Measurements from ENCODE around the gene UQCRHL. TPM values are rescaled to one million over a fixed set of nuclear protein-coding genes. Genes with fewer than 3 reads are reported as not detected.
A peak's percentile ranks its signal among the peaks of the same experiment; 100 is the strongest.

The UQCRHL gene
- total RNA-seq, 1 donor from 2014 or later: 1.7 TPM

GRCh38 chr1:15764269-15764764 lies 43.1 kb downstream of the UQCRHL start:
- H3K27ac Mint-ChIP-seq (ENCODE audit: unreplicated experiment): no peak overlapping the region
- peaks cover 29% of the 10 kb centered on the region for H3K36me3 Mint-ChIP-seq (ENCODE audit: low read depth, unreplicated experiment)
- H3K4me3 ChIP-seq (ENCODE audit: insufficient read depth, low read depth, low read length): no peak overlapping the region
- peaks cover 30% of the 10 kb centered on the region for H3K36me3 ChIP-seq (ENCODE audit: insufficient read depth, low read length)
- H3K27me3 Mint-ChIP-seq (ENCODE audit: low read depth, unreplicated experiment): no peaks in the 10 kb centered on the region
- H3K27ac ChIP-seq (ENCODE audit: low read depth, low read length): no peak overlapping the region
- peaks cover 82% of the 10 kb centered on the region for H3K79me2 ChIP-seq (ENCODE audit: insufficient read depth, low read length)
- DNase-seq (ENCODE audit: low read depth) (no peak), FAIRE-seq (no peak)
- peaks cover 23% of the 10 kb centered on the region for H3K4me1 ChIP-seq (ENCODE audit: insufficient read depth, low read length)
- H3K9me3 Mint-ChIP-seq (ENCODE audit: unreplicated experiment): no peaks in the 10 kb centered on the region
- no peak overlapping the region for H3K4me3 Mint-ChIP-seq (ENCODE audit: unreplicated experiment)
- TF ChIP-seq, protein P1, sequence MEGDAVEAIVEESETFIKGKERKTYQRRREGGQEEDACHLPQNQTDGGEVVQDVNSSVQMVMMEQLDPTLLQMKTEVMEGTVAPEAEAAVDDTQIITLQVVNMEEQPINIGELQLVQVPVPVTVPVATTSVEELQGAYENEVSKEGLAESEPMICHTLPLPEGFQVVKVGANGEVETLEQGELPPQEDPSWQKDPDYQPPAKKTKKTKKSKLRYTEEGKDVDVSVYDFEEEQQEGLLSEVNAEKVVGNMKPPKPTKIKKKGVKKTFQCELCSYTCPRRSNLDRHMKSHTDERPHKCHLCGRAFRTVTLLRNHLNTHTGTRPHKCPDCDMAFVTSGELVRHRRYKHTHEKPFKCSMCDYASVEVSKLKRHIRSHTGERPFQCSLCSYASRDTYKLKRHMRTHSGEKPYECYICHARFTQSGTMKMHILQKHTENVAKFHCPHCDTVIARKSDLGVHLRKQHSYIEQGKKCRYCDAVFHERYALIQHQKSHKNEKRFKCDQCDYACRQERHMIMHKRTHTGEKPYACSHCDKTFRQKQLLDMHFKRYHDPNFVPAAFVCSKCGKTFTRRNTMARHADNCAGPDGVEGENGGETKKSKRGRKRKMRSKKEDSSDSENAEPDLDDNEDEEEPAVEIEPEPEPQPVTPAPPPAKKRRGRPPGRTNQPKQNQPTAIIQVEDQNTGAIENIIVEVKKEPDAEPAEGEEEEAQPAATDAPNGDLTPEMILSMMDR (IDR thresholded peaks at IDR 0.05; ENCODE audit: insufficient read depth, low read depth, low read length): no peak
- no peak for TF ChIP-seq EZH2 (IDR thresholded peaks at IDR 0.05; ENCODE audit: insufficient read depth, low read length)
- H3K9me3 ChIP-seq (ENCODE audit: insufficient read depth, low read depth, low read length): no peaks in the 10 kb centered on the region
- no peak overlapping the region for H2AFZ ChIP-seq (ENCODE audit: low read depth, low read length)
- no peaks in the 10 kb centered on the region for H3K27me3 ChIP-seq (ENCODE audit: insufficient read depth, low read length)
- no peak overlapping the region for H3K4me2 ChIP-seq (ENCODE audit: low read length)
- peaks cover 81% of the 10 kb centered on the region for H4K20me1 ChIP-seq (ENCODE audit: insufficient read depth, low read length)
- H3K9ac ChIP-seq (ENCODE audit: low read length): no peak overlapping the region
- H3K4me1 Mint-ChIP-seq (ENCODE audit: low read depth, unreplicated experiment): peaks cover 25% of the 10 kb centered on the region

DNA sequence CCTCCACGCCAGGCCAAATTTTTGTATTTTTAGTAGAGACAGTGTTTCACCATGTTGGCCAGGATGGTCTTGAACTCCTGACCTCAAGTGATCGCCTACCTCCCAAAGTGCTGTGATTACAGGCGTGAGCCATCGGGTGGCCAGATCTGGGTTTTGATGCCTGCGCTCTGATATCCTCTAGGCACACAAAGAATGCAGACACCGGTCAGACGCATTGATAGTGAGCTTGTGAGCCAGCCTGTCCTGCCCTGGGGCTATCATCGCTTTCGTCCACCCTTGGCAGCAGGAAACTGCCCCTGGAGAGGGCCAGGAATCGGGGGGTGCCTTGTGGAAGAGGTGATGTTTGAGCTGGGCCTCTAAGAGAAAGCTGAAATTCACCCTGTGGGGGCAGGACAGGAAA lies 44.9 kb downstream of the UQCRHL start:
- no peak overlapping the region for H3K4me3 ChIP-seq (ENCODE audit: insufficient read depth, low read depth, low read length)
- peaks cover 31% of the 10 kb centered on the region for H3K4me1 ChIP-seq (ENCODE audit: insufficient read depth, low read length)
- H3K27me3 ChIP-seq (ENCODE audit: insufficient read depth, low read length): no peaks in the 10 kb centered on the region
- Mint-ChIP-seq H3K36me3 (ENCODE audit: low read depth, unreplicated experiment) (peaks cover 27% of the 10 kb centered on the region), H3K9me3 (ENCODE audit: unreplicated experiment) (no peaks in the 10 kb centered on the region), H3K27me3 (ENCODE audit: low read depth, unreplicated experiment) (no peaks in the 10 kb centered on the region), H3K4me1 (ENCODE audit: low read depth, unreplicated experiment) (peaks cover 25% of the 10 kb centered on the region), H3K4me3 (ENCODE audit: unreplicated experiment) (peak overlapping the region; percentile 17), H3K27ac (ENCODE audit: unreplicated experiment) (no peak overlapping the region)
- TF ChIP-seq, protein P1 (IDR thresholded peaks at IDR 0.05; ENCODE audit: insufficient read depth, low read depth, low read length): no peak
- TF ChIP-seq EZH2 (IDR thresholded peaks at IDR 0.05; ENCODE audit: insufficient read depth, low read length): no peak
- H4K20me1 ChIP-seq (ENCODE audit: insufficient read depth, low read length): peaks cover 65% of the 10 kb centered on the region
- DNase-seq (ENCODE audit: low read depth) (no peak), FAIRE-seq (no peak)
- no peak overlapping the region for H2AFZ ChIP-seq (ENCODE audit: low read depth, low read length)
- peaks cover 75% of the 10 kb centered on the region for H3K79me2 ChIP-seq (ENCODE audit: insufficient read depth, low read length)
- no peaks in the 10 kb centered on the region for H3K9me3 ChIP-seq (ENCODE audit: insufficient read depth, low read depth, low read length)
- H3K4me2 ChIP-seq (ENCODE audit: low read length): no peak overlapping the region
- no peak overlapping the region for H3K9ac ChIP-seq (ENCODE audit: low read length)
- peaks cover 15% of the 10 kb centered on the region for H3K36me3 ChIP-seq (ENCODE audit: insufficient read depth, low read length)
- H3K27ac ChIP-seq (ENCODE audit: low read depth, low read length): no peak overlapping the region

GRCh38 chr1:15761366-15762128 lies 45.9 kb downstream of the UQCRHL start:
- no peak overlapping the region for H2AFZ ChIP-seq (ENCODE audit: low read depth, low read length)
- peak overlapping the region; percentile 79 for H3K4me3 ChIP-seq (ENCODE audit: insufficient read depth, low read depth, low read length)
- TF ChIP-seq, protein P1 (IDR thresholded peaks at IDR 0.05; ENCODE audit: insufficient read depth, low read depth, low read length): no peak
- no peak for TF ChIP-seq EZH2 (IDR thresholded peaks at IDR 0.05; ENCODE audit: insufficient read depth, low read length)
- H3K27me3 ChIP-seq (ENCODE audit: insufficient read depth, low read length): no peaks in the 10 kb centered on the region
- Mint-ChIP-seq H3K4me1 (ENCODE audit: low read depth, unreplicated experiment) (peaks cover 30% of the 10 kb centered on the region), H3K36me3 (ENCODE audit: low read depth, unreplicated experiment) (peaks cover 27% of the 10 kb centered on the region), H3K4me3 (ENCODE audit: unreplicated experiment) (peak overlapping the region; percentile 94), H3K27ac (ENCODE audit: unreplicated experiment) (peak overlapping the region; percentile 66), H3K27me3 (ENCODE audit: low read depth, unreplicated experiment) (no peaks in the 10 kb centered on the region), H3K9me3 (ENCODE audit: unreplicated experiment) (no peaks in the 10 kb centered on the region)
- no peaks in the 10 kb centered on the region for H3K9me3 ChIP-seq (ENCODE audit: insufficient read depth, low read depth, low read length)
- H3K4me1 ChIP-seq (ENCODE audit: insufficient read depth, low read length): peaks cover 34% of the 10 kb centered on the region
- FAIRE-seq (no peak), DNase-seq (ENCODE audit: low read depth) (no peak)
- peaks cover 57% of the 10 kb centered on the region for H4K20me1 ChIP-seq (ENCODE audit: insufficient read depth, low read length)
- peaks cover 10% of the 10 kb centered on the region for H3K36me3 ChIP-seq (ENCODE audit: insufficient read depth, low read length)
- H3K9ac ChIP-seq (ENCODE audit: low read length): peak overlapping the region; percentile 92
- peak overlapping the region; percentile 72 for H3K27ac ChIP-seq (ENCODE audit: low read depth, low read length)
- peak overlapping the region; percentile 92 for H3K4me2 ChIP-seq (ENCODE audit: low read length)
- H3K79me2 ChIP-seq (ENCODE audit: insufficient read depth, low read length): peaks cover 69% of the 10 kb centered on the region
